IPS-NIHi11 (cell line): ENCODE data around the gene DMBX1.
A peak's percentile ranks its signal among the peaks of the same experiment; 100 is the strongest.

Experiments
- DNase-seq: peaks from one replicate; pipeline ENCODE4 v3.0.0; 2012; ENCODE audit warnings: mixed read lengths, low spot score

The DMBX1 gene

GRCh38 chr1:46489638-46490405 is at the start of gene DMBX1:
TSS of gene DMBX1 (plus strand) at chr1:46489836. CDS start at chr1:46507011, 17,175 bp downstream.
- peak; percentile 95 for DNase-seq

GRCh38 chr1:46440478-46440877 is 49.2 kb upstream of the DMBX1 start:
- no peak for DNase-seq

GRCh38 chr1:46442317-46443161 is 47.1 kb upstream of the DMBX1 start:
- DNase-seq: peak; percentile 88

- no peak for DNase-seq
Measured at GRCh38 chr1:46444466-46444865, 45.2 kb upstream of the DMBX1 start.

- no peak for DNase-seq
Measured at GRCh38 chr1:46445773-46446256, 43.8 kb upstream of the DMBX1 start.

GRCh38 chr1:46446646-46447498 is 42.8 kb upstream of the DMBX1 start:
- peak; percentile 81 for DNase-seq

- DNase-seq: no peak
Measured at GRCh38 chr1:46447499-46448108, 42.0 kb upstream of the DMBX1 start.

- peak; percentile 84 for DNase-seq
Measured at GRCh38 chr1:46448109-46448911, 41.3 kb upstream of the DMBX1 start.

- no peak for DNase-seq
Measured at GRCh38 chr1:46449223-46450159, 40.1 kb upstream of the DMBX1 start.

- DNase-seq: no peak
Measured at GRCh38 chr1:46450160-46450517, 39.5 kb upstream of the DMBX1 start.

- DNase-seq: no peak
Measured at GRCh38 chr1:46451948-46452930, 37.4 kb upstream of the DMBX1 start.

GRCh38 chr1:46452931-46453325 is 36.7 kb upstream of the DMBX1 start:
- no peak for DNase-seq

- DNase-seq: no peak
Measured at GRCh38 chr1:46453449-46453848, 36.2 kb upstream of the DMBX1 start.

- DNase-seq: no peak
Measured at GRCh38 chr1:46455951-46456350, 33.7 kb upstream of the DMBX1 start.

GRCh38 chr1:46456411-46456963 is 33.1 kb upstream of the DMBX1 start:
- DNase-seq: no peak

- DNase-seq: no peak
Measured at GRCh38 chr1:46457178-46457577, 32.5 kb upstream of the DMBX1 start.

GRCh38 chr1:46458190-46458589 is 31.4 kb upstream of the DMBX1 start:
- DNase-seq: no peak

GRCh38 chr1:46458846-46459245 is 30.8 kb upstream of the DMBX1 start:
- no peak for DNase-seq
